Keratinocyte (primary cell): ENCODE results near the gene ZNF474. TPM values are rescaled to one million over a fixed set of nuclear protein-coding genes. Genes with fewer than 3 reads are reported as not detected.

Source experiments
- DNase-seq: peaks from one replicate; pipeline ENCODE4 v3.0.0-alpha.2; 2011; ENCODE audit warnings: low read depth, missing footprints, low spot score
- FAIRE-seq: peaks from 2 replicates; lab custom pipeline; 2011; peaks lifted over from hg19 to GRCh38; lab: Jason Lieb, UNC
- H2AFZ ChIP-seq: 2 replicates; pipeline ENCODE4 v1.6.0; 2012; ENCODE audit warnings: low read length, control low read depth, inconsistent platforms; ENCODE audit not compliant: control insufficient read depth
- H3K27ac ChIP-seq: 2 replicates; pipeline ENCODE4 v1.5.1; 2011; ENCODE audit warnings: low read length; ENCODE audit not compliant: control insufficient read depth, insufficient read depth
- H3K27me3 ChIP-seq: 3 replicates; pipeline ENCODE4 v1.6.0; 2011; ENCODE audit warnings: low read length; ENCODE audit not compliant: control insufficient read depth, insufficient read depth; ENCODE audit errors: extremely low read depth
- H3K36me3 ChIP-seq, 2 experiments: 2 replicates in 1 of 2; 3 replicates in 1 of 2; pipeline ENCODE4 v1.5.1; 2011; ENCODE audit warnings: low read length in 2 of 2, mild to moderate bottlenecking in 1 of 2; ENCODE audit not compliant: control insufficient read depth in 2 of 2, insufficient read depth in 2 of 2; ENCODE audit errors: extremely low read depth in 1 of 2
- H3K4me1 ChIP-seq: 3 replicates; pipeline ENCODE4 v1.5.1; 2011; ENCODE audit warnings: low read length; ENCODE audit not compliant: control insufficient read depth, insufficient read depth; ENCODE audit errors: extremely low read depth
- H3K4me2 ChIP-seq: 3 replicates; pipeline ENCODE4 v1.6.0; 2011; ENCODE audit warnings: low read depth, low read length; ENCODE audit not compliant: control insufficient read depth, insufficient read depth; ENCODE audit errors: extremely low read depth
- H3K4me3 ChIP-seq, 3 experiments: fragments of 200-600 bp in 1 of 3; sonication (generic) in 1 of 3; 2 replicates in 2 of 3; 3 replicates in 1 of 3; pipeline ENCODE4 v1.5.1; 2011 to 2016; ENCODE audit warnings: low read length in 3 of 3, mild to moderate bottlenecking in 3 of 3, control low read depth in 2 of 3, inconsistent platforms in 1 of 3, low read depth in 1 of 3, mixed read lengths in 1 of 3, mixed run types in 1 of 3, moderate library complexity in 1 of 3; ENCODE audit not compliant: control insufficient read depth in 2 of 3, insufficient read depth in 2 of 3; ENCODE audit errors: extremely low read depth in 1 of 3
- H3K79me2 ChIP-seq: 2 replicates; pipeline ENCODE4 v1.6.0; 2012; ENCODE audit warnings: low read length; ENCODE audit not compliant: control insufficient read depth, insufficient read depth
- H3K9ac ChIP-seq: 3 replicates; pipeline ENCODE4 v1.6.0; 2011; ENCODE audit warnings: low read length; ENCODE audit not compliant: control insufficient read depth, insufficient read depth; ENCODE audit errors: extremely low read depth
- H3K9me1 ChIP-seq: 3 replicates; pipeline ENCODE4 v1.6.0; 2011; ENCODE audit warnings: low read length; ENCODE audit not compliant: control insufficient read depth, insufficient read depth; ENCODE audit errors: extremely low read depth
- H3K9me3 ChIP-seq: 2 replicates; pipeline ENCODE4 v1.5.1; 2012; ENCODE audit warnings: low read depth, low read length; ENCODE audit not compliant: control insufficient read depth
- H4K20me1 ChIP-seq: 3 replicates; pipeline ENCODE4 v1.6.0; 2011; ENCODE audit warnings: low read length; ENCODE audit not compliant: control insufficient read depth, insufficient read depth; ENCODE audit errors: extremely low read depth
- EZH2 ChIP-seq: IDR thresholded peaks from one replicate; pipeline ENCODE4 v1.6.1; 2012; ENCODE audit warnings: inconsistent platforms, mild to moderate bottlenecking, low read length, moderate library complexity
- dilution Hi-C: fragments of 300-500 bp; cut with MboI; formaldehyde crosslinking; loops from one replicate; pipeline ENCODE4 v1.7.0; 2020; ENCODE audit warnings: low sequenced_read_pairs; ENCODE audit not compliant: extremely low pct_ligation_motif_present
- polyA plus RNA-seq, 5 experiments: library from polyadenylated mRNA; depleted of rRNA in 3 of 5; stranded (reverse) in 3 of 5; stranded (forward) in 1 of 5; unstranded in 1 of 5; fragments of >200 nt; gene quantifications; 1 replicate in 1 of 5; 2 replicates in 3 of 5; 3 replicates in 1 of 5; pipeline versions ENCODE4 v1.2.1 to v1.2.3, GENCODE V29; 2011 to 2012; ENCODE audit warnings: missing spikeins in 2 of 5, low read depth in 1 of 5, low replicate concordance in 1 of 5
- TF ChIP-seq, protein P1 (sequence below), 3 experiments: IDR thresholded peaks in 1 of 3; conservative IDR thresholded peaks in 1 of 3; optimal IDR thresholded peaks in 1 of 3; 2 replicates in 2 of 3; 3 replicates in 1 of 3; pipeline versions ENCODE3 to v1.5.1; 2011; ENCODE audit warnings: low read length in 3 of 3, mild to moderate bottlenecking in 3 of 3, moderate library complexity in 2 of 3, control low read depth in 1 of 3, inconsistent platforms in 1 of 3; ENCODE audit not compliant: insufficient read depth in 2 of 3; ENCODE audit errors: extremely low read depth in 1 of 3

ZNF474 gene
- polyA plus RNA-seq, 1 donor (not counting 4 experiments of a cell fraction or from before 2014, with no cell fraction given), result 0.05 TPM

DNA sequence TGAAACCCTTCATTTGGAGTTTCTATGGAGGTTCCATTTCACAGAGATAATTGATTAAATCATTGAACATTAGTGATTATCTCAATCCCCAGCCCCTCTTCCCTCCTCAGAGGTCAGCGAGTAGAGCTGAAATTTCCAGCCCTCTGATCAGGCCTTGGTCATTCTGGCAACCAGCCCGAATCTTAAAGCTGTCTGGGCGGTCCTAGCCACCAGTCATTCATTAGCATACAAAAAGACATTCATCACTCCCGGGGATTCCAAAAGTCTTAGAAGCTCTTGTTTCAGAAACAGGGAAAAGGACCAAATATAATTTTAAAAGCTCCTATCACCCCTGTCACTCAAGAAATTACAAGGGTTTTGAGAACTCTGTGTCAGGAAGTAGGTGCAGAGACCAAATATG, 41.3 kb downstream of the ZNF474 start:
- DNase-seq (no peak), FAIRE-seq (no peak)
- Histone ChIP-seq H3K9ac (no peak overlapping the region), H3K79me2 (no peaks in the 10 kb centered on the region), H3K4me2 (no peak overlapping the region), H4K20me1 (no peaks in the 10 kb centered on the region), H3K9me1 (no peaks in the 10 kb centered on the region), H2AFZ (no peak overlapping the region), H3K27me3 (no peaks in the 10 kb centered on the region), H3K27ac (no peak overlapping the region), H3K4me3 (no peak overlapping the region), H3K9me3 (no peaks in the 10 kb centered on the region), H3K36me3 (no peaks in the 10 kb centered on the region), H3K4me1 (no peaks in the 10 kb centered on the region)
- dilution Hi-C loops, result no loop called here
- TF ChIP-seq, protein P1, sequence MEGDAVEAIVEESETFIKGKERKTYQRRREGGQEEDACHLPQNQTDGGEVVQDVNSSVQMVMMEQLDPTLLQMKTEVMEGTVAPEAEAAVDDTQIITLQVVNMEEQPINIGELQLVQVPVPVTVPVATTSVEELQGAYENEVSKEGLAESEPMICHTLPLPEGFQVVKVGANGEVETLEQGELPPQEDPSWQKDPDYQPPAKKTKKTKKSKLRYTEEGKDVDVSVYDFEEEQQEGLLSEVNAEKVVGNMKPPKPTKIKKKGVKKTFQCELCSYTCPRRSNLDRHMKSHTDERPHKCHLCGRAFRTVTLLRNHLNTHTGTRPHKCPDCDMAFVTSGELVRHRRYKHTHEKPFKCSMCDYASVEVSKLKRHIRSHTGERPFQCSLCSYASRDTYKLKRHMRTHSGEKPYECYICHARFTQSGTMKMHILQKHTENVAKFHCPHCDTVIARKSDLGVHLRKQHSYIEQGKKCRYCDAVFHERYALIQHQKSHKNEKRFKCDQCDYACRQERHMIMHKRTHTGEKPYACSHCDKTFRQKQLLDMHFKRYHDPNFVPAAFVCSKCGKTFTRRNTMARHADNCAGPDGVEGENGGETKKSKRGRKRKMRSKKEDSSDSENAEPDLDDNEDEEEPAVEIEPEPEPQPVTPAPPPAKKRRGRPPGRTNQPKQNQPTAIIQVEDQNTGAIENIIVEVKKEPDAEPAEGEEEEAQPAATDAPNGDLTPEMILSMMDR (optimal IDR thresholded peaks at IDR 0.05 in 1 of 3, IDR thresholded peaks at IDR 0.05 in 1 of 3, conservative IDR thresholded peaks at IDR 0.05 in 1 of 3; ENCODE audit: extremely low read depth in 1 of 3, insufficient read depth in 2 of 3, low read length in 3 of 3), result no peak
- no peak for TF ChIP-seq EZH2

DNA sequence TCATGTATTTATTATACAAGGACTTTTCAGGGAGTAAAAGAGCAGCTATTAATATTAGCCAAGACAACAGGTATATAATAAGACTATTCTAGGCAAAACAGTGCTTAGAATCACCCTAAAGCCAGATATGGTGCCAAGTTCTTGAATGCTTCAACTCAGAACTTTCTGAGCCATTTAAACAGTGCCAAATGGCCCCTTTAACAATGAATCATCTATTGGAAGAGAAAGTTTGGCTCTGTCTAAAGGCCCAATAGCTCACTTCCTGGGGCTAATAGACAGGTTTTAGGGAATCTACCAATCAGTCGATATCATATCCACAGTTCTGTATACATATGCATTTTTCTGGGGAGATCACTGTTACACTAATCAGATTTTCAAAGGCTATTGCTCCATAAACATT, 42.9 kb downstream of the ZNF474 start:
- Histone ChIP-seq H3K27ac (no peak overlapping the region), H3K4me2 (no peak overlapping the region), H3K4me3 (no peak overlapping the region), H2AFZ (no peak overlapping the region), H3K36me3 (no peaks in the 10 kb centered on the region), H3K27me3 (no peaks in the 10 kb centered on the region), H3K9me1 (no peaks in the 10 kb centered on the region), H4K20me1 (no peaks in the 10 kb centered on the region), H3K79me2 (no peaks in the 10 kb centered on the region), H3K9me3 (no peaks in the 10 kb centered on the region), H3K4me1 (no peaks in the 10 kb centered on the region), H3K9ac (no peak overlapping the region)
- dilution Hi-C loops, result no loop called here
- FAIRE-seq, result peak; percentile 46
- TF ChIP-seq, protein P1 (optimal IDR thresholded peaks at IDR 0.05 in 1 of 3, IDR thresholded peaks at IDR 0.05 in 1 of 3, conservative IDR thresholded peaks at IDR 0.05 in 1 of 3; ENCODE audit: extremely low read depth in 1 of 3, insufficient read depth in 2 of 3, low read length in 3 of 3), result no peak
- TF ChIP-seq EZH2, result no peak
- DNase-seq, result no peak
